ENCODE measurements around the gene USP17L27.
A peak's percentile ranks its signal among the peaks of the same experiment; 100 is the strongest.
"Not testable (repeated sequence)": the region's sequence is repeated elsewhere in the genome, so short reads cannot be mapped to it uniquely, and the experiment has no call there.

Gene USP17L27, protein sequence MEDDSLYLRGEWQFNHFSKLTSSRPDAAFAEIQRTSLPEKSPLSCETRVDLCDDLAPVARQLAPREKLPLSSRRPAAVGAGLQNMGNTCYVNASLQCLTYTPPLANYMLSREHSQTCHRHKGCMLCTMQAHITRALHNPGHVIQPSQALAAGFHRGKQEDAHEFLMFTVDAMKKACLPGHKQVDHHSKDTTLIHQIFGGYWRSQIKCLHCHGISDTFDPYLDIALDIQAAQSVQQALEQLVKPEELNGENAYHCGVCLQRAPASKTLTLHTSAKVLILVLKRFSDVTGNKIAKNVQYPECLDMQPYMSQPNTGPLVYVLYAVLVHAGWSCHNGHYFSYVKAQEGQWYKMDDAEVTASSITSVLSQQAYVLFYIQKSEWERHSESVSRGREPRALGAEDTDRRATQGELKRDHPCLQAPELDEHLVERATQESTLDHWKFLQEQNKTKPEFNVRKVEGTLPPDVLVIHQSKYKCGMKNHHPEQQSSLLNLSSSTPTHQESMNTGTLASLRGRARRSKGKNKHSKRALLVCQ

DNA sequence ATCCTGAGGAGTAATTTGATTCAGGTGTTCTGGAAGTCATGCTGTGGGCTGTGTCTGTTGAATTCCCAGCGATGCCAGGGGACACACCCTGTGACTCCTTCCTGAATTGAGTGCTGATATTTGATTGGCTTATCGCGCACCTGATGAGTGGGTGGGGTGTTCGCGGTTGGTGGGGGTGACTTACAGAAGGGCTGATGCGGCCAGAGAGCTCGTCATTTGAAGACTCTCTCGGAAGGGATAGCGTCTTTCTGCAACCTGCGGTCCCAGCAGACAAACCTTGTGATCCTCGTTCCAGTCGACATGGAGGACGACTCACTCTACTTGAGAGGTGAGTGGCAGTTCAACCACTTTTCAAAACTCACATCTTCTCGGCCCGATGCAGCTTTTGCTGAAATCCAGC lies at the start of gene USP17L27:
USP17L27 (plus strand) TSS at position 301 of the 400 bp plus-strand sequence; CDS start at position 301, 0 bp downstream.
- DNase-seq = not testable (repeated sequence)

DNA sequence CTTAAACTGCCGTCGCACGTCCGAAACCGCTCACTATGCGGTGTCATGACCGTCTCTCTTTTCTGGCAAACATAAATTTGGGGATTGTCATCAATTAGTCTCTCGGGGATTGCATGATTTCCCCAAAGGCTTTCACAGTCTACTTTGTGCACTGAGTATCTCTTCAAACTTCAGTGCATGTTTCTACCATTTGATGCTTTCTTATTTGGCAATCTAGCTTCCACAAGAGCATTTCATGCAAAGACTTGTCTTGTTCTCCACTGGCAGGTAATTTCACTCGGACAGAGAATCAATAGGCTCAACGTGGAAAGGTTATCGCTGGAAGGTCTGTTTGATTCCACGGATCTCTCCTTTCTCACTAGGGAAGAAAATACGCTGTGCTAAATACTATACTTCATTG lies 19.8 kb upstream of the USP17L27 start:
- not testable (repeated sequence) for DNase-seq

DNA sequence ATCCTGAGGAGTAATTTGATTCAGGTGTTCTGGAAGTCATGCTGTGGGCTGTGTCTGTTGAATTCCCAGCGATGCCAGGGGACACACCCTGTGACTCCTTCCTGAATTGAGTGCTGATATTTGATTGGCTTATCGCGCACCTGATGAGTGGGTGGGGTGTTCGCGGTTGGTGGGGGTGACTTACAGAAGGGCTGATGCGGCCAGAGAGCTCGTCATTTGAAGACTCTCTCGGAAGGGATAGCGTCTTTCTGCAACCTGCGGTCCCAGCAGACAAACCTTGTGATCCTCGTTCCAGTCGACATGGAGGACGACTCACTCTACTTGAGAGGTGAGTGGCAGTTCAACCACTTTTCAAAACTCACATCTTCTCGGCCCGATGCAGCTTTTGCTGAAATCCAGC lies 19.1 kb upstream of the USP17L27 start, which contains the start of gene USP17L24:
USP17L24 (plus strand) TSS at position 301 of the 400 bp plus-strand sequence; CDS start at position 301, 0 bp downstream.
- DNase-seq = not testable (repeated sequence)

DNA sequence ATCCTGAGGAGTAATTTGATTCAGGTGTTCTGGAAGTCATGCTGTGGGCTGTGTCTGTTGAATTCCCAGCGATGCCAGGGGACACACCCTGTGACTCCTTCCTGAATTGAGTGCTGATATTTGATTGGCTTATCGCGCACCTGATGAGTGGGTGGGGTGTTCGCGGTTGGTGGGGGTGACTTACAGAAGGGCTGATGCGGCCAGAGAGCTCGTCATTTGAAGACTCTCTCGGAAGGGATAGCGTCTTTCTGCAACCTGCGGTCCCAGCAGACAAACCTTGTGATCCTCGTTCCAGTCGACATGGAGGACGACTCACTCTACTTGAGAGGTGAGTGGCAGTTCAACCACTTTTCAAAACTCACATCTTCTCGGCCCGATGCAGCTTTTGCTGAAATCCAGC lies 14.3 kb upstream of the USP17L27 start, which contains the start of gene USP17L25:
USP17L25 (plus strand) TSS at position 301 of the 400 bp plus-strand sequence; CDS start at position 301, 0 bp downstream.
- not testable (repeated sequence) for DNase-seq

DNA sequence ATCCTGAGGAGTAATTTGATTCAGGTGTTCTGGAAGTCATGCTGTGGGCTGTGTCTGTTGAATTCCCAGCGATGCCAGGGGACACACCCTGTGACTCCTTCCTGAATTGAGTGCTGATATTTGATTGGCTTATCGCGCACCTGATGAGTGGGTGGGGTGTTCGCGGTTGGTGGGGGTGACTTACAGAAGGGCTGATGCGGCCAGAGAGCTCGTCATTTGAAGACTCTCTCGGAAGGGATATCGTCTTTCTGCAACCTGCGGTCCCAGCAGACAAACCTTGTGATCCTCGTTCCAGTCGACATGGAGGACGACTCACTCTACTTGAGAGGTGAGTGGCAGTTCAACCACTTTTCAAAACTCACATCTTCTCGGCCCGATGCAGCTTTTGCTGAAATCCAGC lies 9.6 kb upstream of the USP17L27 start, which contains the start of gene USP17L26:
USP17L26 (plus strand) TSS at position 301 of the 400 bp plus-strand sequence; CDS start at position 301, 0 bp downstream.
- DNase-seq = not testable (repeated sequence)

DNA sequence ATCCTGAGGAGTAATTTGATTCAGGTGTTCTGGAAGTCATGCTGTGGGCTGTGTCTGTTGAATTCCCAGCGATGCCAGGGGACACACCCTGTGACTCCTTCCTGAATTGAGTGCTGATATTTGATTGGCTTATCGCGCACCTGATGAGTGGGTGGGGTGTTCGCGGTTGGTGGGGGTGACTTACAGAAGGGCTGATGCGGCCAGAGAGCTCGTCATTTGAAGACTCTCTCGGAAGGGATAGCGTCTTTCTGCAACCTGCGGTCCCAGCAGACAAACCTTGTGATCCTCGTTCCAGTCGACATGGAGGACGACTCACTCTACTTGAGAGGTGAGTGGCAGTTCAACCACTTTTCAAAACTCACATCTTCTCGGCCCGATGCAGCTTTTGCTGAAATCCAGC lies 4.8 kb upstream of the USP17L27 start, which contains the start of gene USP17L5:
USP17L5 (plus strand) TSS at position 301 of the 400 bp plus-strand sequence; CDS start at position 301, 0 bp downstream.
- not testable (repeated sequence) for DNase-seq

DNA sequence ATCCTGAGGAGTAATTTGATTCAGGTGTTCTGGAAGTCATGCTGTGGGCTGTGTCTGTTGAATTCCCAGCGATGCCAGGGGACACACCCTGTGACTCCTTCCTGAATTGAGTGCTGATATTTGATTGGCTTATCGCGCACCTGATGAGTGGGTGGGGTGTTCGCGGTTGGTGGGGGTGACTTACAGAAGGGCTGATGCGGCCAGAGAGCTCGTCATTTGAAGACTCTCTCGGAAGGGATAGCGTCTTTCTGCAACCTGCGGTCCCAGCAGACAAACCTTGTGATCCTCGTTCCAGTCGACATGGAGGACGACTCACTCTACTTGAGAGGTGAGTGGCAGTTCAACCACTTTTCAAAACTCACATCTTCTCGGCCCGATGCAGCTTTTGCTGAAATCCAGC lies 4.6 kb downstream of the USP17L27 start, which contains the start of gene USP17L28:
USP17L28 (plus strand) TSS at position 301 of the 400 bp plus-strand sequence; CDS start at position 301, 0 bp downstream.
- not testable (repeated sequence) for DNase-seq

DNA sequence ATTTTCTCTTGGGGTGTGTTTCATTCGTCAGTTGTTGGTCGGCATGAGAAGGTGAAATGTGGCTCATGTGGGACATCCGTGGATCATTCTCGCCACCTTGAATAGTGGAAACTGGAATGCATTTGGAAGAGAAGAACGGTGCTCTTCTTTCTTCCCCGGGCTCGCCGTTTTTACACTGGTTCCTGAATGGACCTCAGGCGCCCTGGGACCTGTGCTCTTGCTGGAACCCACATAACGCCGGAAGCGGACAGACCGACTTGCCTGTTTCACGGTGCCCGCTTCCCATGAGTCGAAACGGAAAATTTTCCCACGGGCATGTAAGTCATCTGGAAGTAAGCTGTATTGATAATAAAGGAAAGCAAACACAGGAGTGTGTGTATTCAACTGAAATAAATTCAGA lies 6.9 kb downstream of the USP17L27 start:
- peak; percentile 10 to 30 for DNase-seq

DNA sequence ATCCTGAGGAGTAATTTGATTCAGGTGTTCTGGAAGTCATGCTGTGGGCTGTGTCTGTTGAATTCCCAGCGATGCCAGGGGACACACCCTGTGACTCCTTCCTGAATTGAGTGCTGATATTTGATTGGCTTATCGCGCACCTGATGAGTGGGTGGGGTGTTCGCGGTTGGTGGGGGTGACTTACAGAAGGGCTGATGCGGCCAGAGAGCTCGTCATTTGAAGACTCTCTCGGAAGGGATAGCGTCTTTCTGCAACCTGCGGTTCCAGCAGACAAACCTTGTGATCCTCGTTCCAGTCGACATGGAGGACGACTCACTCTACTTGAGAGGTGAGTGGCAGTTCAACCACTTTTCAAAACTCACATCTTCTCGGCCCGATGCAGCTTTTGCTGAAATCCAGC lies 9.4 kb downstream of the USP17L27 start, which contains the start of gene USP17L29:
USP17L29 (plus strand) TSS at position 301 of the 400 bp plus-strand sequence; CDS start at position 301, 0 bp downstream.
- DNase-seq = not testable (repeated sequence)

DNA sequence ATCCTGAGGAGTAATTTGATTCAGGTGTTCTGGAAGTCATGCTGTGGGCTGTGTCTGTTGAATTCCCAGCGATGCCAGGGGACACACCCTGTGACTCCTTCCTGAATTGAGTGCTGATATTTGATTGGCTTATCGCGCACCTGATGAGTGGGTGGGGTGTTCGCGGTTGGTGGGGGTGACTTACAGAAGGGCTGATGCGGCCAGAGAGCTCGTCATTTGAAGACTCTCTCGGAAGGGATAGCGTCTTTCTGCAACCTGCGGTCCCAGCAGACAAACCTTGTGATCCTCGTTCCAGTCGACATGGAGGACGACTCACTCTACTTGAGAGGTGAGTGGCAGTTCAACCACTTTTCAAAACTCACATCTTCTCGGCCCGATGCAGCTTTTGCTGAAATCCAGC lies 18.9 kb downstream of the USP17L27 start, which contains the start of gene USP17L30:
USP17L30 (plus strand) TSS at position 301 of the 400 bp plus-strand sequence; CDS start at position 301, 0 bp downstream.
- not testable (repeated sequence) for DNase-seq

DNA sequence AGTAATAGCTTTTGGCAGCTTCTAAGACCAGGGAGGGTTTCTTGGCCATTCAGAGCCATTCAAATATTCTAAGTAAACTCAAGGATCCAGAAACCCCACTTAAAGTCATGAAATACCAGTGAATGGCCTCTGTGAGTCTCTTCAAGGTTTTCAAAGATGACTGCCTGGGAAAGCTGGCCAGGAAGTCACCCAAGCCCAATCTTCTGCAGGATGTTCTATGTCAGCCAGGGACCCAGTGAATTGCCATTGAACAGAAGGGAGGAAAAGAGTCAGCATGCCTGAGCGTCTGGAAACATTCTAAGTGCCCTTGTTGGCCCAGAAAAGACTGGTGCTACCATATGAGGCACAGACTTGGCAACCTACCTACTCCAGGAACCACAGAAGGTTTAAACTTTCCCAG lies 35.9 kb downstream of the USP17L27 start:
- DNase-seq = not testable (repeated sequence)

DNA sequence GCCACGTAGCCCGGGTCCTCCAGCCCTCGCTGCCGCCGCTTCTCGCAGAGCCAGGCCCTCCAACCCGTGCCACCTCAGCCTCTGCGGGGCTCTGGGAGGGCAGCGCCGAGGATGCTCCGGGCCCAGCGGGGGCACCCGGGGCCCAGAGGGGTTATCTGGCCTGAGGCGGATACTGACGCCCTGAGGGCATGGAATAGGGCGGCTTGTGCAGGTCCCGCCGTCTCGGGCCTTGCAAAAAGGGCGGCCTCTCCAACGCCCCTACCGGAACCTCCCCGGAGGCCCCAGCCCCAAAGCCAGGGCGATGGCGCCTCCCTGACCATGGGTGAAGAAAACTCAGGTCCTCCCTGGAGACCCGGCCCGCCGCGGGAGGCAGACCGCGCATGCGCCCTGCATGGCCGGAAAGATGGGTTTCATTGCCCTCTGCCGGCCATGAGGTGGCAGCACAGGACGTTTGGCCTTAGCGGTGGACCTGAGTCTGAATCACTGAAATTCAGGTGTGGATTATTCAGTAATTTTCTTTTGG lies 37.1 kb downstream of the USP17L27 start:
- peak; percentile 52 to 67 for DNase-seq

DNA sequence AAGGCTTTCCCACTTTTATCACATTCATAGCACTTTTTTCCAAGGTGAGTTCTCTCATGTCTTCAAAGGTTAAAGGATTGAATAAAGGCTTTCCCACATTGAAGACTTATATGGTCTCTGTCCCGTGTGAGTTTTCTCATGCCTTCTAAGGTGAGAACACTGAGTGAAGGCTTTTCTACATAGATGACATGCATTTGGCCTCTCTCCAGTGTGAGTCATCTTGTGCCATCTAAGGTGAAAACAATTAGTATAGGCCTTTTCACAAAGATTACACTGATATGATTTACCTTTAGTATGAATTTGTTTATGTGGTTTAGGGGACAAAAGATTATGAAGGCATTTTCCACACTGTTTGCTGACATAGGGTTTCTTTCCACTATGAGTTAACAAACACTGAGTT lies 40.2 kb downstream of the USP17L27 start:
- no peak for DNase-seq

DNA sequence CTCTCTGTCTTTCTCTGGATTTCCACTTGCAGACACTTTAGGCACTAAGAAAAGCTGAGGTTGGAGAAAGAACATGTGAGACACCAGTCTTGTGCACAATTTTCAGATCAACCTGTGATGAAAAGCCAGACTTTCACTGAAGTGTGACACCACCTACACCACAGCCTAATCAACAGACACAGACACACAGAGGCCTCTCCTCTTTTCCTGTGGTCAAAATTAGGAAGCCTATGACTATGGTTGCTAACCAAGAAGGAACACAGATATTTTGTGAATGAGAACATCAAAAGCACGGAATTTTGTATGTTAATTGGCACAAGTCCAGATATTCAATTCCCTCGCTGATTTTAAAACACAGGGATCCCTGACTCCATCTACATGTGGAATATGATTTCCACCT lies 45.1 kb downstream of the USP17L27 start:
- DNase-seq = not testable (repeated sequence)

Data from CD4-positive, alpha-beta T cell treated with Interferon alpha-2 for 1 hour (primary cell).